Body of pancreas (tissue), 4 donors: ENCODE data around the gene CD8A. TPM values are rescaled to one million over a fixed set of nuclear protein-coding genes. Genes with fewer than 3 reads are reported as not detected.
A peak's percentile ranks its signal among the peaks of the same experiment; 100 is the strongest.

Experiments used
- ATAC-seq: fragments of 150-250 bp; one replicate; pipeline ENCODE4 v1.9.1; 2016
- DNase-seq, 4 donors: peaks; one replicate each; pipeline ENCODE4 v3.0.0-alpha.2; 2019
- H3K27ac ChIP-seq, 4 donors: fragments of 200-600 bp; sonication (generic); 1 replicate in 3 of 4; 2 replicates in 1 of 4; pipeline versions ENCODE4 v1.5.1 to v1.6.1; 2016 to 2019; ENCODE audit warnings: mild to moderate bottlenecking in 1 of 4, mixed read lengths in 1 of 4, moderate library complexity in 1 of 4
- H3K27me3 ChIP-seq, 2 donors: fragments of 200-600 bp; sonication (generic); one replicate each; pipeline ENCODE4 v1.6.0; 2016; ENCODE audit warnings: mild to moderate bottlenecking in 1 of 2
- H3K36me3 ChIP-seq, 2 donors: fragments of 200-600 bp; sonication (generic); replicated peaks in 1 of 2; 2 replicates each; pipeline ENCODE4 v1.5.1; 2016; ENCODE audit warnings: low read depth in 2 of 2; ENCODE audit not compliant: insufficient read depth in 1 of 2
- H3K4me1 ChIP-seq: fragments of 200-600 bp; sonication (generic); one replicate; pipeline ENCODE4 v1.6.0; 2016
- H3K4me3 ChIP-seq, 2 donors: fragments of 200-600 bp; sonication (generic); 1 replicate in 1 of 2; 2 replicates in 1 of 2; pipeline ENCODE4 v1.5.1; 2016 to 2019
- H3K9me3 ChIP-seq, 3 donors: fragments of 200-600 bp; sonication (generic); 1 replicate in 2 of 3; 2 replicates in 1 of 3; pipeline ENCODE4 v1.5.1; 2016
- POLR2A ChIP-seq, 3 donors: fragments of 450-650 bp; IDR thresholded peaks; one replicate each; pipeline ENCODE4 v1.6.1; 2016; ENCODE audit warnings: antibody characterized with exemption in 3 of 3, mild to moderate bottlenecking in 2 of 3
- WGBS, 2 donors: methylation state at CpG; one replicate each; pipeline ENCODE4 v1.1.5; 2017; 5-methylcytosine and 5-hydroxymethylcytosine counted together
- intact Hi-C: fragments of 100-400 bp; cut with DNase I; formaldehyde crosslinking; loops from one replicate; pipeline ENCODE4 v1.15.1; 2023
- total RNA-seq, 2 donors: library from RNA; depleted of rRNA; stranded (reverse); fragments of >200 nt; gene quantifications; one replicate each; pipeline ENCODE4 v1.1.0, GENCODE V29; 2016
- TF ChIP-seq, protein P1 (sequence below), 7 experiments: fragments of 450-650 bp in 4 of 7; fragments of 200-600 bp in 3 of 7; sonication (generic) in 3 of 7; IDR thresholded peaks; one replicate each; pipeline ENCODE4 v1.5.1; 2016 to 2019; ENCODE audit warnings: antibody characterized with exemption in 7 of 7

CD8A gene
- total RNA-seq, 2 donors from 2014 or later: 1.8 to 2.0 TPM

DNA sequence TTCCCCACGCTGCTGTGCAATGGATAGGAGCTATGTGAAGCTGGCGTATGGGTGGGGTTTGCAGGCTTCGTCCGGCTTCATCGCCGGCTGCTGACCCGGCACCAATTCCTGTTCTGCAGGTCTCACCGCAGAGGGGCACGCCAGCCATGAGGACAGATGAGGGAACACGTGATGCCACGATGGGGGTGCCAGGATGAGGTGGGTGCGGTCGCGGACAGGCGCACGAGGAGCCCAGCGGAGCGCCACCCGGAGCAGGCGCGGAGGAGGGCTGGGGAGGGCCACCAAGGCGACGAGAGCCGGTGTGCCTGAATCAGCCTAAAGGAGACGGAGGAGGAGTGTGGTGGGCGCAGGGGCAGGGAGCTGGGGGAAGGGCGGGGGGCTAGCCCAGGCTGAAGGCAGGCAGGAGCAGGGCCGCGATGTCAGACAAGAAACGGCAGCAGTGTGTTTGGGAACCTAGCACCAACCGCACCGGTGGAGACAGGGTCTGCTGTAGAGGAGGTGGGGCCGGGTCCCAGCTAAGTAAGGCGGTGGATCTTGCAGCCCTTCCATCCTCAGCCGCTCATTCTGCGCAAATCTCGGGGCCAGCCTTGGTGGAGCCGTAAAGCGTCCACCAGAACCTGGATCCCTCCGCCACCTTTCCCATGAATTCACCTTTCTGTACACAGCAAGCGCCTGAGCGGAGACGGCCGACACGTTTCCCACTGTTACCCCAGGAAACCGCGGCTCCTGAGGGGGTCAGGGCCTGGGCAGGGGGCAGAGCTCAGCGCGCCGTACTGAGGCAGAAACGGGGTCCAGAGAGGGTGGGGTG lies 17.0 kb upstream of the CD8A start:
- Histone ChIP-seq H3K4me1 (peaks cover 19% of the 10 kb centered on the region), H3K4me3 (peak overlapping the region; percentile 18 to 36), H3K36me3 (no peaks in the 10 kb centered on the region), H3K27me3 (no peaks in the 10 kb centered on the region), H3K9me3 (no peaks in the 10 kb centered on the region), H3K27ac (peak overlapping the region in 3 of 4 donors; percentile 4 to 45 (median 45))
- WGBS, 2 donors: 1 to 2% methylated on average over 30 to 51 of the region's 51 CpGs
- intact Hi-C loops: no loop called here
- TF ChIP-seq POLR2A (IDR thresholded peaks at IDR 0.05): peak in 1 of 3 donors; percentile 12
- TF ChIP-seq, protein P1, sequence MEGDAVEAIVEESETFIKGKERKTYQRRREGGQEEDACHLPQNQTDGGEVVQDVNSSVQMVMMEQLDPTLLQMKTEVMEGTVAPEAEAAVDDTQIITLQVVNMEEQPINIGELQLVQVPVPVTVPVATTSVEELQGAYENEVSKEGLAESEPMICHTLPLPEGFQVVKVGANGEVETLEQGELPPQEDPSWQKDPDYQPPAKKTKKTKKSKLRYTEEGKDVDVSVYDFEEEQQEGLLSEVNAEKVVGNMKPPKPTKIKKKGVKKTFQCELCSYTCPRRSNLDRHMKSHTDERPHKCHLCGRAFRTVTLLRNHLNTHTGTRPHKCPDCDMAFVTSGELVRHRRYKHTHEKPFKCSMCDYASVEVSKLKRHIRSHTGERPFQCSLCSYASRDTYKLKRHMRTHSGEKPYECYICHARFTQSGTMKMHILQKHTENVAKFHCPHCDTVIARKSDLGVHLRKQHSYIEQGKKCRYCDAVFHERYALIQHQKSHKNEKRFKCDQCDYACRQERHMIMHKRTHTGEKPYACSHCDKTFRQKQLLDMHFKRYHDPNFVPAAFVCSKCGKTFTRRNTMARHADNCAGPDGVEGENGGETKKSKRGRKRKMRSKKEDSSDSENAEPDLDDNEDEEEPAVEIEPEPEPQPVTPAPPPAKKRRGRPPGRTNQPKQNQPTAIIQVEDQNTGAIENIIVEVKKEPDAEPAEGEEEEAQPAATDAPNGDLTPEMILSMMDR (IDR thresholded peaks at IDR 0.05): no peak
- peak; percentile 60 for ATAC-seq
- peak; percentile 31 to 58 (median 52) for DNase-seq

DNA sequence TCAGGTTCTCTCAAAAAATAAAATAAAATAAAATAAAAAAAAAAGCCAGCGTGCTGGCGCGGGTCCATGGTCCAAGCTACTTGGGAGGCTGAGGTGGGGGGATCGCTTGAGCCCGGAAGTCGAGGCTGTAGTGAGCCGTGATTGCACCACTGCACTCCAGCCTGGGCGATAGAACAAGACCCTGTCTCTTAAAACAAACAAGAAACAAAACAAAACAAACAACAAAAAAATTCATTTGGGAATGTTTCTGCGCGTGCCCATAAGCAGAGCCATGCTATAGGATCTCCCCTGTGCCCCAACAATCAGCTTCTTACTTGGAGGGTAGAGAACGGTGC lies 16.4 kb upstream of the CD8A start:
- H3K27ac ChIP-seq: no peak overlapping the region
- 40 to 48% methylated on average over 11 of the region's 11 CpGs for WGBS, 2 donors
- DNase-seq (no peak), ATAC-seq (no peak)
- TF ChIP-seq POLR2A (IDR thresholded peaks at IDR 0.05): no peak
- TF ChIP-seq, protein P1 (IDR thresholded peaks at IDR 0.05): no peak
- H3K27me3 ChIP-seq: no peaks in the 10 kb centered on the region
- intact Hi-C loops: no loop called here
- H3K4me1 ChIP-seq: peaks cover 19% of the 10 kb centered on the region
- H3K36me3 ChIP-seq: no peaks in the 10 kb centered on the region
- peak overlapping the region in 1 of 2 donors; percentile 18 for H3K4me3 ChIP-seq
- no peaks in the 10 kb centered on the region for H3K9me3 ChIP-seq

- intact Hi-C loops: no loop called here
- no peak for TF ChIP-seq POLR2A (IDR thresholded peaks at IDR 0.05)
- TF ChIP-seq, protein P1 (IDR thresholded peaks at IDR 0.05): no peak
- H3K9me3 ChIP-seq: no peaks in the 10 kb centered on the region
- no peak overlapping the region for H3K27ac ChIP-seq
- no peaks in the 10 kb centered on the region for H3K27me3 ChIP-seq
- no peak overlapping the region for H3K4me3 ChIP-seq
- ATAC-seq (no peak), DNase-seq (no peak)
- H3K4me1 ChIP-seq: peaks cover 19% of the 10 kb centered on the region
- 76 to 78% methylated on average over 21 of the region's 21 CpGs for WGBS, 2 donors
- H3K36me3 ChIP-seq: no peaks in the 10 kb centered on the region
Measured at GRCh38 chr2:86806059-86806857, 15.5 kb upstream of the CD8A start.

GRCh38 chr2:86800856-86801567 lies 10.3 kb upstream of the CD8A start:
- TF ChIP-seq, protein P1 (IDR thresholded peaks at IDR 0.05): no peak
- TF ChIP-seq POLR2A (IDR thresholded peaks at IDR 0.05): no peak
- DNase-seq (no peak), ATAC-seq (no peak)
- Histone ChIP-seq H3K4me1 (no peaks in the 10 kb centered on the region), H3K27ac (no peak overlapping the region), H3K36me3 (no peaks in the 10 kb centered on the region), H3K9me3 (peaks cover 0 to 12% (median 0%) of the 10 kb centered on the region in 3 donors), H3K4me3 (no peak overlapping the region), H3K27me3 (no peaks in the 10 kb centered on the region)
- 81 to 83% methylated on average over 2 of the region's 2 CpGs for WGBS, 2 donors
- intact Hi-C loops: no loop called here
